Activated CD8-positive, alpha-beta memory T cell treated with anti-CD3 and anti-CD28 coated beads, Interleukin-2, amount 50 U/mL, for 48 hours (primary cell): ENCODE measurements around the gene MGAT1.

ENCODE experiments used
- DNase-seq: peaks from one replicate; pipeline ENCODE4 v3.0.0-alpha.2; 2020

MGAT1 gene

DNA sequence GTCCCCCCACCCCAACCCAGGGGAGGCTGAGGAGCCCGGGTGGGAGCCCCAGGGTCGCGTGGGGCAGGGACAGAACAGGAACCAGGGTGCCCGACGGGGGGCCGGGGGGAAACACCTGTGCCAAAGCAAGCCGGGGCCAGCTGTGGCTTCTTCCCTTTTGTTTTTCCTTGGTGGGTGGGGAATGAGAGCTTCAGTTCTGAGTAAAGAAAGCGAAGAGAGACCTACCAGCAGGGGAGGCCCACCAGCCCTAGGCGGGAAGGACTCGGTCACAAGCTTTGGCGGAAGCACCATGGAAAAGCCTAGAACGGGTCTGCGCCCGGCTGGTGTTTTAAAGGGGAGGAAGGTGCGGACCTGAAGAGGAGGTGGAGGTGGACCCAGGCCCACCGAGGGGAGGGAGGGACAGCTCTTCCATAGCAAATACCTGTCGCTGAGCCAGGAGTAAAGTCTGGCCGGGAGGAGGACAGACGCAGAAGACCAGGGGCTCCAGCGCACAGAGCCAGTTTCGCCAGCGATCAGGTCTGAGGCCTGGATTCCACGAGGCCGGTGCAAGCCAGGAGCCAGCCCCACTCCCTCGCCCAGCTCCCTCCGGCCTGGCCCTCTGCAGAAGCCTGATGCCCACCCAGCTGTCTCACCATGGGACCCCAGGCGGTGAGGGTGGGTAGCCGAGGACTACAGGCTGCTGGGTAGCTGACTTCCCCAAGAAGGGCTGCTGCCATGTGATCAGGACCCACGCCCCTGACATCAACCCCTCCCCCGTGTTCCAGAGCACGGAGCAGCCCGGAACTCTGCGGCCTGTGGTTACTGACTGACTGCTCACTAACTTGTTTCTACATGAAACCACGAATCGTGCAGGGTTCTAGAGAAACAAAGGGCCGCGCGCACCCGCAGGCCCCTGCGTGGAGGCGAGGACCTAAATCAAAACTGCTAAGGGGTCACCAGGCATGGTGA, 849 bp upstream of the MGAT1 start:
- DNase-seq: peak; percentile 91

DNA sequence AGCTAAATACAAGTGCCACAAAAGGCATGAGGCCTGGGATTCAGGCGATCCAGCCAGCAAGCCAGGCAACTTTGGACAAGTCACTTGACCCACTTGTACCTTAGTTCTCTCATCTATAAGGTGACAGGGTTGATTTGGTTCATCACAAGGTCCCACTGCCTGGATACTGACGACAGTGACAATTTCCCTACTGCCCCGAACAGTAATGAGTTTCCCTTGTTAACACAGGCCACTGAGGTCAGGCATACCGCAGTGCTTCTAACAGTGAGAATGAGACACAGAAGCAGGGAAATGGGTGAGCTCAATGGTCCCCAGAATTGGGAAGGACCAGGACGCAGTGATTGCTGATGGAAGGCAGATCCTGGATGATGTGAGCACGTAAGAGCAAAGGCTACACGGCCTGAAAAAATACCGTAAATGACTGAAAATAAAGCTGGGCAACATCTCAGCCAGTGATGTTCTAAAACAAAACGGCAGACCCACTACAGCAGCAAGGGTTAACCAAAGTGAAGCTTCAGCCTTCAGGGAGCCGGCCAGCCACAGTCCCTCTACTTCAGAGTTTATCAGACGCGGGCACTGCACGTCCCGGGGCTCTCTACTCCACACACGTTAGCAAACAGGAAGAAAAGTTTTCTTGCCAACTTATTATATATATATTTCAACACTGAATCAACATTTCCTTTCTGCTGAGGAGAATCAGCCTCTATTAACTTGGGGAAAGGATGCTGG, 846 bp downstream of the MGAT1 start:
- DNase-seq: peak; percentile 54

DNA sequence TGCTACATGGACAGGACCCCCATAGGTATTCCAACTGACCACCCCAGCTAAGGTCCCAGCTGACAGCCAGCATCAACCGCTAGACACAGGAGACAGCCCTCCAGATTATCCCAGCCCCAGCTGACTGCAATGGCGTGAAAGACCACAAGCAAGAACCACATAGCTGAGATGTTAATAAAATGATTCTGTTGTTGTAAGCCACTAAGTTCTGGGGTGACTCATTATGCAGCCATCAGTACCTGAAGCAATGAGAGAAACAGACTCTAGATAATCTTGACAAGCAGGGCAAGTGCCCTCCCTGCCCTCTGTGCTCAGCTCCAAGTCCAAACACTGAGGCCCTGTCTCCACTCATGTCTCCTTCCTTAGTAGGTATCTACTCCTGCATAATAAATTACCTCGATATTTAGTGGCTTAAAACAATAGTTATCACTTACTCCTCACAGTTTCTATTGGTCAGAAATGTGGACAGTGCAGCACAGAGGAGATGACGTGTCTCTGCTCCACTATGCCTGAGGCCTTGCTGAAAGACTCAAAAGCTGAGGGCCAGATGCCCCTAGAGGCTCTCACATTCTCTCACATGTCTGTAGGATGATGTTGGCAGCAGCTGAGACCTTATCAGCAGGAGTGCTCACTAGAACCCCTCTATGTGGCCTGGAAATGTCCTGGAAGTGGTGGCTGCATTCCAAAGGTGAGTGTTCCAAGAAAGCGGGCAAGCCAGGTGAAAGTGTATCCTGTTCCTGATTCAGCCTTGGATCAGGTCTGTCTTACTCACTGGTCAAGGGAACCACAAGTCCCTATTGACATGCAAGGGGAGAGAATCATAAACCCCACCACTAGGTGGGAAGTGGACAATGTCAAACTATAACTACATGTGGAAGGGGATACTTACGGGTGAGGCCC, 2.5 kb downstream of the MGAT1 start:
- peak; percentile 46 for DNase-seq

DNA sequence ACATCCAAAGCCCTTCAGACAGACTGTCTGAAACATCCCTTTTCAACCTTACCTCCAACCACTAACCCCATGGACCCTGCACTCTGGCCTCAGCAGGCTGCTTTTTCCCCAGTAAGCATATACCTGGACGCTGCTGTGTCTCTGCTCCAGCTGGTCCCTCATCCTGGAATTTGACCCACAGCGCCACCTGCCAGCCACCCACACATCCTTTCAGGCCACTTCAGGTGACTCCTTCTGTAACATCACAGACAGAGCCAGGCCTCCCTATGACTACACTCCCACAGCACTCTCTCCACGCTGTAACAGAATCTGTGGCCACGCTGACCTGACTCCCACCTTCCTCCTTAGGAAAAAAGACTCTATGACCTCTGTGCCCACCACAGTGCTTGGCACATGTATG, 3.4 kb downstream of the MGAT1 start:
- peak; percentile 47 for DNase-seq

DNA sequence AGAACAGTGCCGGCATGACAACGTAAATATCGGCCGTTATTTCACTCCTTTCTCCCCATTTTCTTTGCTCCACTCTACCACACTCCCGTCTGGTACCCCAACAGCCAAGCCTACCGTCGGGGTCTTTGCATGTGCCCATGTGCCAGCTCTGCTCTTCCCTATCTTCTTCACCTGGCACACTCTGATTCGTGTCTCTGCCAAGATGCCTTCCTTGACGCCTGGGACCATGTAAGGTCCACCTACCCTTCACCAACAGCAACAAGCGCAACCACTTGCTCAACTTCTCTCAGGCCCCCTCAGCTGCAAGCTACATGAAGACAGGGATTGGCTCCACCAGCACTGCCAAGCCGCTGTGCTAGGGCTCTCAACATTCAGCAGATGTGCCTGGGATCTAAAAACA, 4.4 kb downstream of the MGAT1 start:
- DNase-seq: no peak

DNA sequence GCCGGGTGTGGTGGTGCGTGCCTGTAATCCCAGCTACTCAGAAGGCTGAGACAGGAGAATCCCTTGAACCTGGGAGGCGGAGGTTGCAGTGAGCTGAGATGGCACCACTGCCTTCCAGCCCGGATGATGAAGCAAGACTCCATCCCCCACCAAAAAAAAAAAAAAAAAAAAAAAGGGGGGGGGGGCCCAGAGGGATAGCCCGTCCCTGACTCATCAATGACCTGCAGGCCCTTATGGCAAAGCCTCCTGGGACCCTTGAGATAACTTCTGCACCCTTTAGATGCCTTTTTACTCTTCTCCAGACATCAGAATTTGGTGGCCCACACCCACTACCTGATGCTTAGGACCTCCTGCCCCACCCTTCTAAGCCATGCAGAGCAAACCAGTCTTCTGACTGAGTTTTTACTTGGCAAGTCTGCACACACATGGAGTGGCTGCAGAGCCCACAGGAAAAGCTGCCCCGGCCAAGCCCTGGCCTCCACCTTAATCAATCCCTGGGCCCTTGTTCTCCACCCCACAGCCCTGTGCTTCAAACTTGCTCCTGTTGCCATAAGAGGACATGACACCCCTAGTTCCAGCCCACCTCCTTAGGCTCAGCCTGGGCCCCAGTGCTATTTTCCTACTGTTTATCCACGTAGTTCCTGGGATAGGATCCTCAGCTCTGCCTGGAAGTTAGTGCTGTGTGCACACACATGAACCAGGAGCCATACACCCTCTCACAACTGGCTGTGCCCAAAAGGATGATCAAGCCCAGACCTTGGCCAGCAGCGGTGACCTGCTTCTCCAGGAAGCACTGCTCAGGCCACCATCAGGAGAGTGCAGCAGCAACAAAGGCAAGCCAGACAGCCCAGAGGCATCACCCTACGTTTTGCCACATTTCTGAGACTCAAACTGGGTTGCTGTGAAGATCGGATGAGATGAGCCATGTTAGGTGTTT, 5.1 kb downstream of the MGAT1 start:
- peak; percentile 37 for DNase-seq

DNA sequence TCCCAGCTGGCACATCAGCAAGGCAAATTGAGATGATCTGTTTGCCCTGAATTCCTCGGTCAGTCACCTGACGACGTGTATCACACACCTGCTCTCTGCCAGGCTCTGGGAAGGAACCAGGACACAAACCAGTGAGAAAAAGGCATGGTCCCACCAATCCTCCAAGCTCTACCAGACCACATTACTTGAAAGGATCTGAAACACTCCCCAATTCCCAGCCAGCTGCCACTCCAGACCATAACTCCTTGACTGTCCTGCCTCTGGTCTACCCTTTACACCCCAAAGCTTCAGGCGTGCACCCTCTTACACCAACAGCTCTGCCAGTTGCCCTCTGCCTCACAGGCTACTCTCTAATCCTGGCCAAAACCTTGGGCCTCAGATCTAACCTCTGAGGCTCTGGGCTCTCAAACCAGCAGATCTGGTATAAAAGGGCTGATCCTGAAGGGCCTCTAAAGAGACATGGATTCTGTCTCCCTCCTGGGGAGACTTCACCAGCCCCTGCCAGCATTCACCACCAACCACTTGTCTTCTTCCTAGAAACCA, 6.8 kb downstream of the MGAT1 start:
- DNase-seq: peak; percentile 42

DNA sequence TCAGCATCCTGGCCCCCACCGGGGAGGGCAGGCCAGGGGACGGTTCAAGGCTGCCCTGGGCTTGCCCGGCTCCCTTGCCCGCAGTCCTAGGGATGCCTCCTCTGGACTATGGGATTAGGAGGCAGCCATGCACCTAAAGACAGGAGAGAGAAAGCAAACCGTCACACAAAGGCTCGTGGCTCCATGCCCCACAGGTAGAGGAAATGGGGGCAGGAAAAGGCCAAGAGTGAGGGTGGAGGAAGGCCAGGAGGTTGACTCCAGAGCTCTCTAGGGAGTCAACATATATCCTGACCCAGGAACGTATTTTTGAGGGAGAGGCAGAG, 9.7 kb downstream of the MGAT1 start:
- no peak for DNase-seq

DNA sequence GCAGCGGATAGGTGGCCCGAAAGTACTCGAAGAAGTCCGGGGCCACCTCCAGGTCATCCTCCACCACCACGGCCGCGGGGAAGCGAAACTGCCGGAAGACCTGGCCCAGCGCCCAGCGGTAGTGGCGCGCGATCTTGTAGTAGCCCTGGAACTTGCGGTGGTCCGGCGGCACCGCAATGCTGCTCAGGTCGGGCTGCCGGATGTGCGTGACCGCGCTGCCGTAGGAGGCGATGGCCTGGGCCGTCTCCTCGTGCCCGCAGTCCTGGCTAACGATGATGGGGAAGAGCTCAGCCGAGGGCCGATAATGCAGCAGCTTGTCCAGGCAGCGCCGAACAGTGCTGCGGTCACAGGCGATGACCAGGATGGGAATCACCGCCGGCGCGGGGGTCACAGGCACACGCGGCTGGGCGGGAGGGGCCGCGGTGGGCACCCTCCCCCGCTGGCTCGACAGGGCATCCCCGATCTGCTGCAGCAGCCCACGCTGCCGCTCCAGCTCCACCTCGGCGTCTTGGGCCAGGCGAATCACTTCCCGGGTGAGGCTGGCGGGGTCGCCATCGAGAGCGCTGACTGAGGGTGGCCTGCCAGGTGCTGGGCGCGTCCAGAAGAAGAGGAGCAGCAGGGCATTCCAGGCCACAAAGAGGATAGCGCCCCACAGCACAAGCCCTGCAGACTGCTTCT, 10.2 kb downstream of the MGAT1 start:
- peak; percentile 42 for DNase-seq

DNA sequence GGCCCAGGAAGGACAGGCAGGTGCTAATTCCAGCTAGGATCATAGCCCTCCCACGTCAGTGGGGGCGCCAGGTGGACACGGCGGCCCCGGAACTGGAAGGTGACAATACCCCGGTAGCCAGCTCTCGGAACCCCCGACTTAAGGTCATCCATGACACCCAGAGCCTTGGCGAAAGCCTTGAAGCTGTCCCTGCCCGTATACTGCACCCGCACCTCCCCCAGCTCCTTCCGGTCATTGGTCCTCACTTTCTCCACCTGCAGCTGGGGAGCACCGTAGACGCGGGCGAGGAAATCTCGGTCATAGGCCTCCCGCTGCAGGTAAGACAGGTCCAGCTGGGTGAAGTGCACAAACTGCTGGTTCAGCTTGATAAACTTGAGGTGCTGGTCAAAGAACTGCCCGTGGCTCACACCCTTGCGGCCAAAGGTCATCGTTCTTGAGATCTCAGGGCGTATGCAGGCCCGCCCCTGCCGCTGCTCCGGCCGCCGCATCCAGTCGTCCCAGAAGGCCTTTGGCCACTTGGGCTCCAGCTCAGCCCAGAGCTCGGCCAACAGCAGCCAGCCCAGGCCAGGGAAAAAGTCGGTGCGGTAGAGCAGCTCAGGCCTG, 10.9 kb downstream of the MGAT1 start:
- DNase-seq: peak; percentile 45

DNA sequence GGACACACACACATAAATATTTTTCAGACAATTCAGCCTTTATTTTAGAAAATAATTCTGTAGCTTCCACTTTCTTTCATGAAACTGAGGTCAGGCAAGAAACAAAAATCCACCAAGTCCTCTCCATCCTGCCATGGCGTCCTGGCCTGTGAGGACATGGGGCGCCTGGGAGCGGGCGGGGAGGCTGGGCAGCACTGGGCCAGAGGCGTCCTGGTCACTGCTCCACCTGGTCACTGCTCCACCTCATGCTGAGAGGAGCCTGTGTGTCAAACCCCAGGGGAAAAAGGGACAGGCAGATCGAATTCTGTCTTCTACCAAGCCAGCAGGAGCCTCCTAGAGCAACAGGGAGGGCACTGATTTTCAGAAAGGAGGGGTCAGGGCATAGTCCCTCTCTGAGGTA, 12.1 kb downstream of the MGAT1 start:
- DNase-seq: no peak

DNA sequence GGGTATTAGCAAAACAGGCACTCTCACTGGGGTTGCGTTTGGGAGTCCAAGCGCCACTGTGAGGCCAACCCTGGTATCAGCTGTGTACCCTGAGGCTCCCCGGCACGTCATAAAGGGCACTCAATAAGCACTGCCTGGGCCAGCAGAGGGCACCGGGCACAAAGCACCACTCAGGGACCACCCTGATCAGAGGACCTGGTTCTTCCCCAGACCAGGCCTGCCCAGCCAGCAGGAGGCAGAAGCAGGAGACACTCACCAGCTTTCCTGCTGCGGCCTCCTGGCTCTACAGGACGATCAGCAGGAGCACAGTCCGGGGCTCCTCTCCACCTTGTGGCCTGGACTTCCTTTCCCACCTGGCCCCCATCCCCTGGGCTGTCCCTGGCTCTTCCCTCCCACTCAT, 12.6 kb downstream of the MGAT1 start:
- peak; percentile 54 for DNase-seq

DNA sequence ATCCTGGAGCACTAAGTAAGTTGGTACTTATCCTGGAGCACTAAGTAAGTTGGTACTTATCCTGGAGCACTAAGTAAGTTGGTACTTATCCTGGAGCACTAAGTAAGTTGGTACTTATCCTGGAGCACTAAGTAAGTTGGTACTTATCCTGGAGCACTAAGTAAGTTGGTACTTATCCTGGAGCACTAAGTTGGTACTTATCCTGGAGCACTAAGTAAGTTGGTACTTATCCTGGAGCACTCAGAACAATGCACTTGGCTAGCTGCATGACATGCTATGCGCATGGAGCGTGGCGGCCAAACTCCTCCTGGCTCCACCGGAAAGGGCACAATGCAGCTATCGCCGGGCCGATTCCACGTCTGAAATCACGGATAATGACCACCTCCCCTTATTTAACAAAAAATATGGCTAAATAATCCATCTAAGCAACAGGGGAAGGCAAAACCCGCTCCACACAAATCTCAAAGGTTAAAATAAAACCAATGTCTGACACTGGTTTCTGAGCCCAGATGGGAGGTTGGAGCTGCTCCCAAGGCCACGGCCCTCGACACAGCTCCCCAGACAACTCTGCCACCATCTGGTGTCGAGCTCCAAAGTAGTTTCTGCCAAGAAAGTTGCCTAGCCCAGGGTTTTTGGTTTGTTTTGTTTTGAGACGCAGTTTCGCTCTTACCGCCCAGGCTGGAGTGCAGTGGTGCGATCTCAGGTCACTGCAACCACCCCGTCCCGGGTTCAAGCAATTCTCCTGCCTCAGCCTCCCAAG, 13.8 kb downstream of the MGAT1 start:
- peak; percentile 46 for DNase-seq

DNA sequence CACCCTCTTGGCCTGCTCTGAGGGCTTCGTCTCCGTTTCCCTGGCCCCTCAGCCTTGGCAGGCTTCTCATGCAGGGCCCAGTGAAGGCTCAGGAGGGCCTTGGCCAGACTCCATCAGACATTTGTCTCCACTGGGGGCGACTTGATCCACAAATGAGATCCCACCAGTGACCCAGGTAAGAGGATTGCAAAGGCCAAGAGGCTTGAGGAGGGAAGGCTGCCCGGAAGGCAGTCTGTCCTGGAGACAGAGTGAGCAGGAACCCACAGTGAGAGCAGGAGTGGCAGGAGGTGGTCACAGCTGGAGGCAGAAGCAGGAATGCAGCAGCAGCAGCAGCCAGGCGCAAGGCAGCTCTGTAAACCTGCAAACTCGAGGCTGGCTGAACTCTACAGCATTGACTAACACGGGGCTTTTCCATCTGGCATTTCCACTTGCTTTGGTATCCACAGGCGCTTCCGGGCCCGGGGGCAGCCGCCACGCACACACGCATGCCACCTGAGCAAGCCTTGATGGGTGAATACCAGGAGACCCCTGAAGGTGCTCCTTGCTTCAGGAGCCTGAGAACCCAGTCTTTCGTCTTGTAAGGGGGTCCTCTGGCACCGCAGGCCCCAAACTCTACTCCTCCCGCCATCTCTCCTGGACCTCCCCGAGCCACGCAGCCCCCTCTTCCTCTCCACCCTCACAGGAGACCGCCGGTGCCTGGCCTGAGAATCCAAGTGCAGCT, 14.7 kb downstream of the MGAT1 start:
- DNase-seq: peak; percentile 50

DNA sequence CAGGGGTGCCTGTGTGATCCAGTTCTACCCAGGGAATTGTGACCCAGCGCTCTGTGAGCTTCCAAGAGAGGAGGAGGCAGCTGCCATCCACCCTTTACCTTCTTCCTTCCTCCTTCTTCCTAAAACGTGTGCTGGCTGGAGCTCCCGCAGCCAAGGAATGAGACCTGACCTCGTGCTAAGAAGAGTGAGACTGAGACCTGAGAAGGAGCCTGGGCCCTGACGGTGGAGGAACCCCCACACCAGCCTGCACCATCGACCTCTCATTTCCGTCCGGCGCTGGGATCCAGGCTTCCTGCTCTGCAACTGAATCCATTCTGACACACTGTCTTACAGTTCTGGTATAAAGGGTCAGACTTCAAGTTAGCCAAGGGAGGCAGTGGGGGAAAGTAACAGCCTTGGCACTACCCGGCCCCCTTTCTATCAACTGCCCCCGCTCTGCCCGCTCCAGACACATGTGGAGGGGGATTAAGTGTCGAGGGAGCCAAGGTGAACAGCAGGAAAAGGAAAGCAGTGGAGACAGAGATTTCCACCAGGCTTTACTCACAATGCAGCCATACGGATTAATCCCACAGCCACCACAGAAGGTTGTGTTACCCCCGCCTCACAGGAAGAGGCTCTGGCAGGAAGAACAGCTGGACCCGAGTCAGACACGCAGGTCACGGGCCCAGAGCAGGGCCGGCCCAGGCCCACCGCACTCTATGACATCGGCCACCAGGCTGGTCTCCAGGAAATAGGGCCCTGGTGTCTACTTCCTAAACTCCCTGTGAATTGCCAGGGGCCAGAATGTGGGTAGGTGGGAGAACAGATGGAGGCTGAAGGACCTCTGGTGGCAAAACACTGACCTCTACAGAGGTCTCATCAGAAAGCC, 15.8 kb downstream of the MGAT1 start:
- DNase-seq: peak; percentile 50

DNA sequence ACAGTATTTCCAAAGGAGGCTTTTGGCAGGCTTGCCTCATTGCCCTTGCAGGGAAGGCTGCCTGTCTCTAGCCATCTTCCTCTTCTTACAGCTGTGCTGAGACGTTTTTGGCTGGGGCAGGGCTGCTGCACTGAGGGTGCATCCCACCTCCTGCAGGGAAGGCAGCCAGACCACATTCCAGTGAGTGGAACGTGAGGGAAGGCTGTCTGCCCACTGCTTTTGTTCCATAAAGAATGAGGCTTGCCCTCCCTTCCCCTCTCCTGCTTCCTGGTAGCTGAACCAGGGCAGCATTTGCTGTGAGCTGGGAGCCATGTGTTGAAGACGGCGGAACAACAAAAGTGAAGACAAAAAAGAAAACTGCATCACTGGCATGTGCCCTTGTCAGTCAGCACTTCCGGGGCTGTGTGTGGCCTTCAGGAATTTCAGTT, 16.8 kb downstream of the MGAT1 start:
- peak; percentile 47 for DNase-seq

DNA sequence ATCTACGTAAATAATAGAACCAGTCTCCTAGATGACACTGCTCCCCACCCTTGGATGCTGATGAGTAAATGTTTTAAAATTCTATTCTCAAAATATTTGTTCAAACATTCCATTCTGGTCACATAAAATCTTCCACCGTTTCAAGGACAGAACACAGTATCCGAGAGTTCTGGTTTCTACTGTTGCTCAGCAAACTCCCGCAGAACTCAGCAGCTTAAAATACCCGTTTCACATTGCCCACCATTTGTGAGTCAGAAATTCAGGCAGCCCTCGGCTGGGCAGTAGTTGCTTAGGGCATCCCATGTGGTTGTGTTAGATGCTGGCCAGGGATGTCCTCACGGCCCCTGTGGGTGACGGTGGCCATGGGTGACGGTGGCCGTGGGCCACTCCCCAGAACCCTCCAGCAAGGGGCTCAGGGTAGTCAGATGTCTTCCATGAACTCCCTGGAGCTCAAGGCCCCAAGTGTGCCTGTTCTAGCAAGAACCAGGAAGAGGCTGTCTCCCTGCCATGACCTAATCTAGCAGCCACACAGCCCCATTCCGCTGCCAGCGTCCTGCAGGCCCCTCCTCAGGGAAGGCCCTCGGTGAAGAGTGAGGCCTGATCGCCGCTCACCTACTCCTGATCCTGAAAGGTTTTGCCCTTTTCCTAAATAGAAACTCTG, 17.4 kb downstream of the MGAT1 start:
- peak; percentile 45 for DNase-seq
